Aorta (tissue), 5 donors: ENCODE results near the gene MRPL16. TPM values are rescaled to one million over a fixed set of nuclear protein-coding genes. Genes with fewer than 3 reads are reported as not detected.

ENCODE experiments used
- ATAC-seq: fragments of 200-7000 bp; cut with Tn5 transposase; one replicate; pipeline ENCODE4 v1.9.1; 2022; ENCODE audit warnings: moderate library complexity; ENCODE audit not compliant: low FRiP score
- DNase-seq, 2 donors: peaks; one replicate each; pipeline ENCODE4 v3.0.0-alpha.2; 2020
- H3K27ac ChIP-seq, 2 donors: one replicate each; pipeline ENCODE4 v1.5.1; 2013; ENCODE audit warnings: low read length in 2 of 2, mild to moderate bottlenecking in 2 of 2, moderate library complexity in 2 of 2, control low read depth in 1 of 2, inconsistent platforms in 1 of 2, low read depth in 1 of 2
- H3K27me3 ChIP-seq, 2 donors: one replicate each; pipeline ENCODE4 v1.6.1; 2013; ENCODE audit warnings: control low read depth in 1 of 2, low read length in 1 of 2, mild to moderate bottlenecking in 1 of 2, moderate library complexity in 1 of 2; ENCODE audit not compliant: insufficient read depth in 2 of 2, control insufficient read depth in 1 of 2
- H3K36me3 ChIP-seq, 2 donors: one replicate each; pipeline ENCODE4 v1.6.1; 2013; ENCODE audit warnings: control low read depth in 1 of 2, low read length in 1 of 2, mild to moderate bottlenecking in 1 of 2; ENCODE audit not compliant: insufficient read depth in 2 of 2, control insufficient read depth in 1 of 2
- H3K4me1 ChIP-seq, 2 donors: one replicate each; pipeline ENCODE4 v1.6.1; 2013; ENCODE audit warnings: low read length in 2 of 2, control low read depth in 1 of 2, mild to moderate bottlenecking in 1 of 2, moderate library complexity in 1 of 2; ENCODE audit not compliant: insufficient read depth in 2 of 2, control insufficient read depth in 1 of 2
- H3K4me3 ChIP-seq, 2 donors: one replicate each; pipeline ENCODE4 v1.5.1; 2013; ENCODE audit warnings: low read length in 2 of 2, control low read depth in 1 of 2, mild to moderate bottlenecking in 1 of 2
- H3K9me3 ChIP-seq: one replicate; pipeline ENCODE4 v1.6.1; 2013; ENCODE audit warnings: mild to moderate bottlenecking, low read length; ENCODE audit not compliant: control insufficient read depth
- WGBS, 2 donors: extraction: QIAGEN DNeasy Blood & Tissue Kit; methylation state at CpG; one replicate each; pipeline ENCODE4 v1.1.7; 2013; 5-methylcytosine and 5-hydroxymethylcytosine counted together
- intact Hi-C, 2 donors: fragments of 100-400 bp; cut with DNase I; formaldehyde crosslinking; loops; one replicate each; pipeline versions ENCODE4 v1.14.2 to v1.15.0; 2022
- polyA plus RNA-seq, 2 donors: library from polyadenylated mRNA; stranded (reverse); fragments of 200-250 nt; gene quantifications; one replicate each; pipeline ENCODE4 v1.2.3, GENCODE V29; 2013
- total RNA-seq, 2 donors: library from RNA; stranded (reverse); fragmentation: NEBNext Ultra II Directional; extraction: Animal tissue kit (Norgen Biotek cat#: 25700); gene quantifications; one replicate each; pipeline ENCODE4 v1.2.1, GENCODE V29; 2021
- donor health status: healthy with polysubstance abuse.
- donor health status: Bipolar disorder and iron deficiency.
- donor health status: DM: no; HTN: no; CAD: no.
- donor health status: DM: no; HTN: no; CAD: no.
- donor health status: DM: yes; HTN: yes; CAD: no.

The MRPL16 gene
- total and polyA plus RNA-seq, 4 donors: 25.0 to 46.5 (median 27.2) TPM

DNA sequence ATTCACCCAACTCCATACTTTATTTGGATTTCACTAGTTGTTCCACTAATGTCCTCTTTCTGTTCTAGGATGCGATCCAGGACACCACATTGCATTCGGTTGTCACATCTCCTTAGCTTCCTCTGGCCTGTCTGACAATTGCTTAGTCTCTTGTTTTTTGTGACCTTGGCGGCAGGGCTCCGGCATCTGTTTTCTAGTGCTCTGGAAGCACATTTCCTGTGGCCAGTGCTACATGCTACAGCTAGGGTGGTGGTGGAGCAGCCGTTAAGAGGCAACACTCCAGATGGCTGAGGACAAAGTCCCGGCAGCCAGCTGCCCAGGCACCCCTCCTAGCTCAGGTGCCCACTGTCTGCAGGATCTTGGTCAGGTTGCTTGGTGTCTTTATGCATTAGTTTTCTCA is 48.6 kb downstream of the MRPL16 start:
- Histone ChIP-seq H3K27me3 (no peaks in the 10 kb centered on the region), H3K4me3 (no peak overlapping the region), H3K9me3 (no peaks in the 10 kb centered on the region), H3K27ac (no peak overlapping the region), H3K4me1 (no peaks in the 10 kb centered on the region), H3K36me3 (peaks cover 0 to 4% of the 10 kb centered on the region in 2 donors)
- WGBS, 2 donors: 89 to 92% methylated on average over 6 of the region's 6 CpGs
- intact Hi-C loops: no loop called here
- DNase-seq (no peak), ATAC-seq (no peak)

GRCh38 chr11:59760771-59761170 is 49.8 kb downstream of the MRPL16 start:
- 89 to 90% methylated on average over 4 of the region's 4 CpGs for WGBS, 2 donors
- Histone ChIP-seq H3K9me3 (no peaks in the 10 kb centered on the region), H3K36me3 (peaks cover 0 to 4% of the 10 kb centered on the region in 2 donors), H3K4me1 (peaks cover 0 to 2% of the 10 kb centered on the region in 2 donors), H3K27me3 (no peaks in the 10 kb centered on the region), H3K4me3 (no peak overlapping the region), H3K27ac (no peak overlapping the region)
- ATAC-seq: no peak
- no peak for DNase-seq
- intact Hi-C loops: no loop called here

- WGBS, 2 donors: 83 to 87% methylated on average over 4 of the region's 4 CpGs
- peaks cover 0 to 4% of the 10 kb centered on the region in 2 donors for H3K36me3 ChIP-seq
- ATAC-seq: no peak
- DNase-seq: no peak
- intact Hi-C loops: loop anchor here (5.0 to 10.0 kb wide), 2 partner anchors 205 to 208 kb away; no protein-coding TSS in a partner anchor
- H3K27ac ChIP-seq: no peak overlapping the region
- H3K9me3 ChIP-seq: no peaks in the 10 kb centered on the region
- H3K4me3 ChIP-seq: no peak overlapping the region
- peaks cover 0 to 2% of the 10 kb centered on the region in 2 donors for H3K4me1 ChIP-seq
- H3K27me3 ChIP-seq: no peaks in the 10 kb centered on the region
Measured at GRCh38 chr11:59759900-59760299, 50.7 kb downstream of the MRPL16 start.

DNA sequence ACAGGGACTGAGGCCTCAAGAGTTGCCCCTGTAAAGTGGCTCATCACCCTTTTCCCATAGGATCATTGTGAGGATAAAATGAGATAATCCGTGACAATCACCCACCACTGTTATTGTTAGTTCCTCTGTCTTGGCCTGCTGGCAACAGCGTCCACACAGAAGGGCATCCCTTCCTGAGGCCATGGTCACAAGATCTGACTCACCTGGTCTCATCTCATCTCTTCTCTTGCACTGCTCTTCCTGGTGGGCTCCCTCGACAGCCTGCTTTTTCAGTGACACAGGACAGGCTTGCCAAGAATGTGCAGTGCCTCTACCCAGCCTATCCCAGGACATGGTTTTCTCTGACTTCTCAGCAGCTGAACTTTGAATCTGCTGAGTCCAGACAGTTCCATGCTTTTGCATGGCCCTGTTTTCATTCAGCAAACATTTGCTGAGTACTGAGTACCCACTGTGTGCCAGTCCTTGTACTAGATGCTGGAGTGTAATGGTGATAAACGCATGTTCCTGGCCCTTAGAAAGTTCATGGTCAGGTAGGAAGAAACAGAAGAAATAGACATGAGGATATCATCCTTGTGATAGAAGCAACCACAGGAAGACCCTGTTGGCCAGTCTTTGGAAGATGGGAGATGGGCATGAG is 52.1 kb downstream of the MRPL16 start:
- H3K4me1 ChIP-seq: peaks cover 0 to 2% of the 10 kb centered on the region in 2 donors
- H3K27me3 ChIP-seq: no peaks in the 10 kb centered on the region
- peaks cover 0 to 4% of the 10 kb centered on the region in 2 donors for H3K36me3 ChIP-seq
- ATAC-seq: no peak
- 82 to 92% methylated on average over 4 of the region's 4 CpGs for WGBS, 2 donors
- no peak for DNase-seq
- no peaks in the 10 kb centered on the region for H3K9me3 ChIP-seq
- intact Hi-C loops: loop anchor here (5.0 to 10.0 kb wide), 2 partner anchors 204 to 206 kb away; no protein-coding TSS in a partner anchor
- no peak overlapping the region for H3K4me3 ChIP-seq
- H3K27ac ChIP-seq: no peak overlapping the region

DNA sequence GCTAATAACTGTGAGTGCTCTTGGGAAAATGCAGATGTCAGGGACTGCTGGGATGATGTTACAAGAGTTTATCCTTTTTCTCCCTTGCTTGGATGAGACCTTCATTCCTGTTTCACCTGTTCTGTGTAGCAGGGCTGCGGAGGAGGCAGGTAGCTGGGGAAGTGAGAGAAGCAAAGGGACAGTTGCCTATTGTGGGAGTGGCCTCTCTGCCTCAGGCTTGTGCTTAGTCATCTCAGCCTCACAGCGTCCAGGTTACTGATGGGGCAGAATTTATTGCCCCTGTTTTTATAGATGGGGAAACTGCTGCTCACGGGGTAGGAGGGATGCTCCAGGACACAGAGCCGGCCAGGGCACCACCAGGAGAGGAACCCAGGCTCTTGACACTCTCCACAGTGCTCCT is 53.7 kb downstream of the MRPL16 start:
- Histone ChIP-seq H3K4me1 (peaks cover 0 to 2% of the 10 kb centered on the region in 2 donors), H3K27me3 (no peaks in the 10 kb centered on the region), H3K4me3 (no peak overlapping the region), H3K36me3 (peaks cover 0 to 2% of the 10 kb centered on the region in 2 donors), H3K9me3 (no peaks in the 10 kb centered on the region), H3K27ac (peak overlapping the region in 1 of 2 donors; percentile 34)
- intact Hi-C loops: loop anchor here (5.0 to 10.0 kb wide), 2 partner anchors 202 to 205 kb away; no protein-coding TSS in a partner anchor
- DNase-seq (no peak), ATAC-seq (no peak)
- WGBS, 2 donors: 60 to 67% methylated on average over 4 of the region's 4 CpGs

DNA sequence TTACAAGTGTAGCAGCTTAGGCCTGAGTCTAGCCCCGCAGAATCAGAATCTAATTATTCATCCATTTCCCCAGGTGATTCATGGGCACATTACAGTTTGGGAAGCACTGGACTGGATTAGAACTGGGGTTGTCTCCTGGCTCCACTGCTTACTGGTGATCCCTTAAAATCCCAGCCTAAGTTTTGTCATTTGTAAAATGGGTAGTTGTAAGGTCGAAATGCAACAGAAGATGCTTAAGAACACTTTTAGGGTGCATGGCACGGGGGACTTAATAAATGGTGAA is 54.1 kb downstream of the MRPL16 start:
- no peaks in the 10 kb centered on the region for H3K9me3 ChIP-seq
- peak overlapping the region; percentile 22 to 28 for H3K27ac ChIP-seq
- 45 to 47% methylated on average over 3 of the region's 3 CpGs for WGBS, 2 donors
- intact Hi-C loops: loop anchor here (5.0 to 10.0 kb wide), 2 partner anchors 202 to 204 kb away; no protein-coding TSS in a partner anchor
- DNase-seq: no peak
- peaks cover 0 to 2% of the 10 kb centered on the region in 2 donors for H3K4me1 ChIP-seq
- H3K27me3 ChIP-seq: no peaks in the 10 kb centered on the region
- peaks cover 0 to 2% of the 10 kb centered on the region in 2 donors for H3K36me3 ChIP-seq
- no peak overlapping the region for H3K4me3 ChIP-seq
- no peak for ATAC-seq

Other genes starting within 250 kb of the MRPL16 start
- 10 to 100 TPM; 40.4 to 42.4 TPM for gene OSBP, start 195.0 kb downstream of the MRPL16 start, total RNA-seq
- gene OSBP, start 195.0 kb downstream of the MRPL16 start, polyA plus RNA-seq: 10 to 100 TPM; 15.0 to 19.5 TPM
- gene PATL1, start 141.7 kb downstream of the MRPL16 start, total RNA-seq: 10 to 100 TPM; 23.7 to 29.6 TPM
- gene PATL1, start 141.7 kb downstream of the MRPL16 start, polyA plus RNA-seq: 1 to 10 TPM; 8.2 to 9.6 TPM
- gene OR10V1, start 96.9 kb downstream of the MRPL16 start, total RNA-seq: not detected
- gene OR10V1, start 96.9 kb downstream of the MRPL16 start, polyA plus RNA-seq: not detected
- gene STX3, start 55.4 kb downstream of the MRPL16 start, total RNA-seq: 10 to 100 TPM; 22.5 to 23.2 TPM
- gene STX3, start 55.4 kb downstream of the MRPL16 start, polyA plus RNA-seq: 10 to 100 TPM; 12.7 to 21.0 TPM
- not detected for gene CBLIF, start 34.7 kb upstream of the MRPL16 start, total RNA-seq
- under 1 TPM in 1 of 2 donors, not detected in 1; 0.05 TPM for gene CBLIF, start 34.7 kb upstream of the MRPL16 start, polyA plus RNA-seq
- not detected for gene TCN1, start 55.7 kb upstream of the MRPL16 start, total RNA-seq
- gene TCN1, start 55.7 kb upstream of the MRPL16 start, polyA plus RNA-seq: not detected
- gene OOSP3, start 68.0 kb upstream of the MRPL16 start, total RNA-seq: not detected
- gene OOSP3, start 68.0 kb upstream of the MRPL16 start, polyA plus RNA-seq: not detected
- not detected for gene OOSP1, start 127.7 kb upstream of the MRPL16 start, total RNA-seq
- gene OOSP1, start 127.7 kb upstream of the MRPL16 start, polyA plus RNA-seq: not detected
- gene OOSP4A, start 153.3 kb upstream of the MRPL16 start, total RNA-seq: not detected
- not detected for gene OOSP4A, start 153.3 kb upstream of the MRPL16 start, polyA plus RNA-seq
- gene OOSP4B, start 206.4 kb upstream of the MRPL16 start, total RNA-seq: not detected
- not detected for gene OOSP4B, start 206.4 kb upstream of the MRPL16 start, polyA plus RNA-seq
- gene OOSP2, start 229.6 kb upstream of the MRPL16 start, total RNA-seq: not detected
- gene OOSP2, start 229.6 kb upstream of the MRPL16 start, polyA plus RNA-seq: not detected
- gene MS4A3, start 245.9 kb upstream of the MRPL16 start, total RNA-seq: not detected
- not detected for gene MS4A3, start 245.9 kb upstream of the MRPL16 start, polyA plus RNA-seq